HG02884 (cell line): Measurements from ENCODE around the gene DCAF12.
"Not testable (repeated sequence)": the region's sequence is repeated elsewhere in the genome, so short reads cannot be mapped to it uniquely, and the experiment has no call there.

Source experiments
- ATAC-seq: cut with Tn5 transposase; IDR thresholded peaks from one replicate; pipeline ENCODE4 v1.9.1; 2021; ENCODE audit warnings: mild to moderate bottlenecking, moderate library complexity; ENCODE audit not compliant: unreplicated experiment

DCAF12 gene

DNA sequence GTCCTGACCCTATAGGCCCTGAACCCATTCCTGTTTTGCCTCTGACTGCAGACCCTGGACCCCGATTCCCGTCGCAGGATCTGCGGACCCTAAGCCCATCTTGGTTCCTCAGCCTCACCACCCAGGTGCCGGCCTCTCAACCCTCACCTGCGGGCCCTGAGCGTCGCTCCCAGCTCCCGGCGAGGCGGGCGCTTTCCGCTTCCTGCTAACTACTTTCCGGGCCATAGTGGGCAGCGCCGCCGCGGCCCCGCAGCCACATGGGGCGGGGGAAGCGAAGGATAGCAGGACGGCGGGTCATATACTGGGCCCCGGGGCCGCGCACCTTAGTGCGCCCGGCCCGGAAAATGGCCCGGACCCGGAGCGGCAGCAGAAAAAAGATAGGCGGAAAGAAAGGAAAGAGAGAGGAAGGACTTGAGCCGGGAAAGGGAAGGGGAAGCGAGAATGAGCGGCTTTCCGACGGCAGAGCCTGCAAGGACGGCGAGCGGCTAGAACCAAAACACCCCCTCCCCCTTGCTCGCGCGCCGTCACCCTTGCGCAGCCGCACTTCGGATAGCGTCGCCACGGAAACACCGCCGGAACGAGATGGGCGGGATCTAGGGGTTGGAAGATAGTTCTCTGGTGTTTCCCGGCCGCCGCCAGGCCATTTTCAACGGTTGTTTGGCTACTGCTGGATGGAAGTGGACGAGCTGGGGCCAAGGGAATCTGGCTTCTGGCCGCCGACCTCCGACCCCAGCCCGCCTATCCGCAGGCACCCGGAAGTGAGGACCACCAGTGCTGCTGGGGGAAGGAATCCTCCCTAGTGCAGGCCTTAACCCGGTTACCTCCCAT is at the start of gene DCAF12:
DCAF12 (minus strand) TSS at position 492 of the 828 bp plus-strand sequence; CDS start at position 225, 267 bp downstream.
- peak; percentile 73 for ATAC-seq

DNA sequence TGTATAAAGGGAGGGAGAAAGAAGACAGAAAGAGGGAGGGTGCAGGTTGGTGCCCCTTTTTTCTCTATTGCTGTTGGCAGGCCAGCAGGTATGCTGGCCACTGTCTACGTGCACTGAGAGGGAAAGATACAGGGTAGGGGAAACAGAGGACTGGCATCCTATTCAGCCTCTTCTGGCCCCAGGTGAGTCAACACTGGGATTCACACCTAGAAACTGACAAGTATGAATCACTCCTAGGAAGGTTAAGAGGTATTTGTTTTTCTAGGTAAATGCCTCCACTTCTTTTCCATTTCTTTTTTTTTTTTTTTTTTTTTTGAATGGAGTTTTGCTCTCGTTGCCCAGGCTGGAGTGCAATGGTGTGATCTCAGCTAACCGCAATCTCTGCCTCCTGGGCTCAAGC is 49.6 kb upstream of the DCAF12 start:
- ATAC-seq = no peak

DNA sequence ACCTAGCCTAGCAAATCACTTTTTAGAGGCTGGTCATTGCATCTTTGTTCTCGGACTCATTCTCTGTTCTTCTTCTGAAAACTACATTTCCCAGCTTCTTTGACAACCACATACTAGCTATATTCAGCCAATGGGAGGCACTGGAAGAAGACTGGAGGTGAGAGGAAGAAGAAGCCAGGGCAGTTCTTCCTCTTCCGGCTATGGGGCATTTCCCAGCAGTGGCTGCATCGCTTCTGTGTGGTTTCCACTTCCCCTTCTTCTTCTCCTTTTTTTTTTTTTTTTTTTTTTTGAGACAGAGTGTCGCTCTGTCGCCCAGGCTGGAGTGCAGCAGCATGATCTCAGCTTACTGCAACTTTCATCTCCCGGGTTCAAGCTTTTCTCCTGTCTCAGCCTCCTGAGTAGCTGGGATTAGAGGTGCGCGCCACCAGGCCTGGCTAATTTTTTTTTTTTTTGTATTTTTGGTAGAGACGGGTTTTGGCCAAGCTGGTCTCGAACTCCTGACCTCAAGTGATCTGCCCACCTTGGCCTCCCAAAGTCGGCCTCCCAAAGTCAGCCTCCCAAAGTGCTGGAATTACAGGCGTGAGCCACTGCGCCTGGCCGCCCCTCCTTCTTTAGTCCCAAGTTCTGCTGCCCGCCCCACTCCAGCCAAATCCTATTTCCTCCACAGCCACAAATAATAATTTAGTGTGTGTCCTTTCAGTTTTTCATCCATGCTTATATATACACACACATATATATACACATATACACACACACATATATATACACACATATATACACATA is 45.4 kb upstream of the DCAF12 start:
- peak; percentile 60 for ATAC-seq

DNA sequence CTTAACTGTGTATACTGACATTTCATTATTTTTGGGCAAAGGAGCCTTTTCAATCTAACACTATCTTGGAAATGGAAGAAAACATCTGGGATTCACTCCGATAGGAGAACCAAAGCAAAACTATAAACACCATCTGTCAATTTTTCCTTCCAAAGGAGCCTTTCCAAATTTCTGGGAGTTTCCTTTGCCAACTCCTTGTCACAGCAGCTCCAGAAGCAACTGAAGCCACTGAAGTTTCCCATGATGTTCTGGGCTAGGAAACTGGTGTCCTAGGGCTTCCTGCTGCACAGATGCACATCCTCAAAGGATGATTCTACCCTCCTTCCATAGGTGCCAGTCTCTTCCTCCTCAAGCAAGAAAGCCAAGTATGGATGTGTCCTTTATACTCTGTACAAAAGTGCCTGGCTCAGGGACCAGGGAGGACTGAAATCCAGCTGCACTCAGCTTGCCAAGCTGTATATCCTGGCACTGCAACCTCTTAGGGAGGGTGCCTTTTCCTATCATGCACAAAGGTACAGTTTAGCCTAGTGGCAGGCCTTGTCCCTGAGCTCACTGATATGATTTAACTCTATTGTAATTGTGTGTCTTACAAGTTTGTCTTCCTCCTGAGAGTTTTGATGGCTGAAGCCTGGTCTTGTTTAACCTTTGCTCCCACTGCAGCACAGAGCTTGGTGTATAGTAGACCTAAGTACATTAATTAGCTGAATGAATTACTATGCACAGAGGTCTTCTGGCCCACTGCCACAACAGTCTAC is 43.9 kb upstream of the DCAF12 start:
- ATAC-seq = no peak

DNA sequence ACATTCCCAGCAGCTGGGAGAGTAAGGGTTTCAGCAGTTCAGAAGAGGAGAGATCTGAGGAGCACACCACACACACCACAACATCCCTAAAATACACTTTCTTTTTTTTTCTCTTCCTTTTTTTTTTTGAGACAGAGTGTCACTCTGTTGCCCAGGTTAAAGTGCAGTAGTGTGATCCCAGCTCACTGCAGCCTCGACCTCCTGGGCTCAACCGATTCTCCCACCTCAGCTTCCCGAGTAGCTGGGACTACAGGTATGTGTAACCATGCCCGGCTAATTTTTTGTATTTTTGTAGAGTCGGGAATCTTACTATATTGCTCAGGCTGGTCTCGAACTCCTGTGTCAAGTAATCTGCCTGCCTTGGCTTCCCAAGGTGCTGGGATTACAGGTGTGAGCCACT is 42.6 kb upstream of the DCAF12 start:
- ATAC-seq = no peak

DNA sequence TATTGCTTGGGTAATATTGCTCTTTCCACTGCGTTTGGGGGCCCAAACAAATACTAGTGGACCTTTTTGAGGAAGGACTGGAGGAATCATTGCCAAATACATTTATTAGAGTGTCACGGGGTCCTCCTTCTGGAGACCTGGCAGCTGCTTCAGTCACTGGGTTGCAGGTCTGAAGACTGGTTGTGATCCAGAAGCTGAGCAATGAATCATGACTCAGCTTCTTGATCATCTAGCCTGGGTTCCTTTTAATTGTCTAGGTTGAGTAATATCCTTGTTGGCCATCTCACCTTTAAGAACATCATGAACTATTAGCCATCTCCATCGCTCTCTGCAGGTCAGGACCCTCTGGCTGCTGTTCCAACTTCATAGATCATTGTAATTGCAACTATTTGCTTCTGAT is 36.9 kb upstream of the DCAF12 start:
- no peak for ATAC-seq

DNA sequence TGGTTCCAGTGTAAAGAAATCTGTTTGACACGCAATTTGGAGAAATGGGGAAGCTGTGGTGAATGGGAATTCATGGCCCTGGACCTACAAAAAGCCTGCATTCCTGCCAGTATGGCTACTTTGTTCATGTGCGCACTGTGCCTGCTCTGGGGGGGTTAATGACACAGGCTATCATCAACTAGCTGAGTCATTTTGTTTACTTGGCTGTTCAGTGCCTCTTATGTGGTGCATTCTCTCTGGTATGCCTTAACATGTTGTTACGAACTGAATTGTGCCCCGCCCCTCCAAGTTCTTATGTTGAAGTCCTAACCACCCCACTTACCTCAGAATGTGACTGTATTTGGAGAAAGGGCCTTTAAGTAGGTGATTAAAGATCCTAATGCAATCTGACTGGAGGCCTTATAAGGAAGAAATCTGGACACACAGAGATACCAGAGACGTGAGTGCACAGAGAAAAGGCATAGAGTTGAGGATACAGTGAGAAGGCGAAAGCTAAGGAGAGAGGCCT is 31.9 kb upstream of the DCAF12 start:
- ATAC-seq = no peak

DNA sequence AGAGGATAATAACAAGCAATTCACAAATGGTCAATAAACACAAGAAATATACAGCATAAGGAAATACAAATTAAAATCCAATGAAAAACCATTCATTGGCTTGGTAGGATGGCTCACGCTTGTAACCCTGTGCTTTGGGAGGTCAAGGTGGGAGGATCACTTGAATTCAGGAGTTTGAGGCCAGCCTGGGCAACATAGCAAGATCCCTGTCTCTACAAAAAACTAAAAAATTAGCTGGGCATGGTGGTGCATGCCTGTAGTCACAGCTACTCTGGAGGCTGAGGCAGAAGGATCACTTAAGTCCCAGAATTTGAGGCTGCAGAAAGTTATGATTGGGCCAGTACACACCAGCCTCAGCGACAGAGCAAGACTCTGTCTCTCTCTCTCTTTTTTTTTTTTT is 31.4 kb upstream of the DCAF12 start:
- ATAC-seq = no peak

GRCh38 chr9:34157318-34157717 is 30.8 kb upstream of the DCAF12 start:
- no peak for ATAC-seq

- ATAC-seq = no peak
Measured at GRCh38 chr9:34154057-34154456, 27.6 kb upstream of the DCAF12 start.

DNA sequence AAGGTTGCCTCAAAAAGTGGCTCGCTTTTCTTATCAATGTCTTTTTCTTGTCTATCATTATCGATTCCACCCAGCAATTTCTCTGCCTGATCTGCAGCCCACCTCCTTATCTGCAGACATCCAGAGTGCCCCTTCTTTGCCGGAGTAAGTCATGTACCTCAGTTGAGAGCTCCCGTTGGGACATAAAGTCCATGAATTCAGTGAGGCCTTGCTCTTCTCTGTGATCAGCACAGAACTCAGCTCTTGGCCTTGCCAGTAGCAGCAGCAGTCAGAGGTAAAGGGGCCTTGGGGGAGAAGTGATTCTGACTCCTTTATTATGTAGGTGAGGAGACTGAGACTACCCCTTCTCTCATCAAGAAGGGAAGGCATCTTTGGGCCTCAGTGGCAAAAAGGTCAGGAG is 24.9 kb upstream of the DCAF12 start:
- ATAC-seq = no peak

DNA sequence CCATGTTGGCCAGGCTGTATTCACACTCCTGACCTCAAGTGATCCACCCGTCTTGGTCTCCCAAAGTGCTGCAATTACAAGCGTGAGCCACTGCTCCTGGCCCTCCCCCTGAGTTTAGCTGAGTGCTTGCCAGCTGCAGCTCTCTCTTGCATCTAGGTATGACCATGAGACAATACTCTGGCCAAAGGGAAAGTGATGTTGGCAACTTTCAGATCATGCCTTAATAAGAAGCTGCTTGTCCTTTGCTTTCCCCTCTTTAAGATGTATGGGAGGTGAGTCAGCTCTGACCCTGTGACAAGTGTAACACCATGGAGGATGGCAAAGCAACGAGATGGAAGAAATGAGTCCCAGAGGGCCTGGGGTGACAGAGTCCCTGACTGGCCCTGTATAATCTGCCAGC is 18.7 kb upstream of the DCAF12 start:
- ATAC-seq = no peak

DNA sequence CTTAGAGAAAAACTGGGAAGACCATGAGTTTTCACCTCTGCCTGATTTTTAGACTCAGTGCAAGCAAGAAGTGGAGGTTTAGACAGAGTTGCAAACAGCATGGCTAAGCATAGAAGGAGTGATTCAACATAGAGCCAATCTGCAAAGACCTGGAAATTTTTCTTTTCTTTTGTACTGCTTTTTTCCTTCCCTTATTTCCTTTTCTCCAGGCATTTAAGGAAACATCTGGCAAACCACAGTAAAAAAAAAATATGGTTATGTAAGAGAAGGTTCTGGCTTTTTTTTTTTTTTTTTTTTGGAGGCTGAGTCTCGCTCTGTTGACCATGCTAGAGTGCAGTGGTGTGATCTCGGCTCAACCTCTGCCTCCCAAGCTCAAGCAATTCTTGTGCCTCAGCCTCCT is 16.6 kb upstream of the DCAF12 start:
- no peak for ATAC-seq

DNA sequence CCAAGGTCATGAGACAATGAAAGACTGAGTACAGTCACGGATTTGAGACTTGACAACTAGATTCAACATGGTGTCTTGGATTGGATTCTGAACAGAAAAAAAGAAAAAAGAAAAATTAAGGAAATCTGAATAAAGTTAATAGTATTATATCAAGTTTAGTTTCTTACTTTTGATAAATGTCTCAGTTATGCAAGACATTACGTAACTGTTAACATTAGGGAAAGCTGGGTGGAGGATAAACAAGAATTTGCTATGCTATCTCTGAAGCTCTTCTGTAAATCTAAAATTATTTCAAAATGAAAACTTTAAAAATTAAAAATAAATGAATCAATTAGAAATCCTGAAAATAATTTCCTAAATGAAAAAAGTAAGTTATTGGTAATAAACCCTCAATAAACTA is 14.4 kb upstream of the DCAF12 start:
- no peak for ATAC-seq

- ATAC-seq = no peak
Measured at GRCh38 chr9:34139477-34140146, 13.1 kb upstream of the DCAF12 start.

DNA sequence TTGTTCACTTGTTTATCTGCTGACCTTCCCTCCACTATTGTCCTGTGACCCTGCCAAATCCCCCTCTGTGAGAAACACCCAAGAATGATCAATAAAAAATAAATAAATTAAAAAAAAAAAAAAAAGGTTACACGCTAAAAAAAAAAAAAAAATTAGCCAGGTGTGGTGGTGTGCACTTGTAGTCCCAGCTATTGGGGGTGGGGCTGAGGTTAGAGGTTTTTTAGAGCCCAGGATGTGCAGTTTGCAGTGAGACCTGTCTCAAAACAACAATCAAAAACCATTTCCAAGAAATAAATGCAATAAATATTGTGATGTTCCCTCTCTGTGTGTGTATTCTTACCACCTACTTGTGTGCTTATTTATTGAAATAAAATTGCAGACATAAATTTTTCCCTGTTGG is 12.1 kb upstream of the DCAF12 start:
- ATAC-seq = not testable (repeated sequence)

DNA sequence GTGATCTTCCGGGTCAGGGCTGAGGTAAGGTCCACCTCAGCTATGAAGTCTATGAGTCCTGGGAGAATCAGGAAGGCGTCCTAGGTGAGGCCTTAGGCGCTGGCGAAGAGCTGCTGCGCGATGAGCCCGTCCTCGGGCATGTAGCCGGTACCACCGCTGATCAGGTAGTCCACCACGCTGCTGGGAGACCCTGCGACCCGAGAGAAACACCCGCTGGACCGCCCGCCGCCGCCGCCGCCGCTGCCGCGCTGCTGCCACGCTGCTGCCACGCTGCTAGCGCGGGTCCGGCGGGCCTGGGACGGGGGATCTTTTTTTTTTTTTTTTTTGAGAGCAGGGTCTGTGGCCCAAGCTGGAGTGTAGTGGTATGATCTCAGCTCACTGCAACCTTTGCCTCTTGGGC is 8.0 kb upstream of the DCAF12 start:
- ATAC-seq = no peak

DNA sequence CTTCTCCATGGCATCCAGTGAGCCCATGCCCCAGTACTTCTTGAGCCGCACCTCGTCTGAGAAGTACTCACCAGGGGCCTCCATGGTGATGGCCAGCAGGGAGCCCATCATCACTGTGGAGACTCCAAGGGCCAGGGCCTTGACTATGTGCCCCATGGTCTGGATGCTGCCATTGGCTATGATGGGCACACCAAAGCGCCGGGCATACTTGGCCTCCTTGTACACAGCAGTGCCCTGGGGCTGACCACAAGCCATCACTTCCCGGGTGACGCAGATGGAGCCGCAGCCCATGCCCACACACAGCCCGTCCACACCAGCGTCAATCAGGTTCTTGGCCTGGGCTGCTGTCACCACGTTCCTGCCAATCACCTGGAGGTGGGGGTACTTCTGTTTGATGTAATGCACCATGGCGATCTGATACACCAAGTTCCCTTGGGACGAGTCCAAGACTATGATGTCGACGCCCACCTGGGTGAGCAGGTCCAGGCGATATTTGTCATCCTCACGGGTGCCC is 7.0 kb upstream of the DCAF12 start:
- no peak for ATAC-seq

DNA sequence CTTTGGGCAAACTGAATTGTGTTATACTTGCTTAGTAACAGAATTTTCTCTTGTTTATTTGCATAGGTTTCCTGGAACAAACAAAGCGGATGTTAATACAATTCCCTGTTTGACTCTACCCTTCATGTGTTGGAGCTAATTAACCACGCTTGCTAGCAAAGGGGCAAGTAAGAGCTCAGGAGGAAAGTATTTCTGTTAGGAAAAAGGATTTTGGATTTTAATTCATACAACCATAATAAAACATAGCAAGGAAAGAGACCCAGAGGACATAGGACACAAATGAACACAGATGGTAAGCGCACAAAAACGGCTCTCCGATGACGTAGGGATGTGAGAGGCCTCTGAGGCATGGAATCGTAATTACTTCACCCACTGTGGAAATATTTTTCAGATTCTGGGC is 5.1 kb upstream of the DCAF12 start:
- ATAC-seq = no peak
